Liver (tissue), 9 donors: ENCODE results near the gene RPL29. TPM values are rescaled to one million over a fixed set of nuclear protein-coding genes. Genes with fewer than 3 reads are reported as not detected.

Experiments
- DNase-seq: peaks from one replicate; pipeline ENCODE4 v3.0.0-alpha.2; 2017; ENCODE audit warnings: low spot score
- H3K27ac ChIP-seq, 2 donors: one replicate each; pipeline ENCODE4 v1.7.0; 2013; ENCODE audit warnings: inconsistent platforms in 2 of 2, low read length in 2 of 2, control low read depth in 1 of 2, low read depth in 1 of 2, mild to moderate bottlenecking in 1 of 2
- H3K27me3 ChIP-seq, 4 donors: one replicate each; pipeline versions ENCODE4 v1.6.1 to v1.7.0; 2013; ENCODE audit warnings: low read length in 3 of 4, inconsistent platforms in 1 of 4, mild to moderate bottlenecking in 1 of 4, moderate library complexity in 1 of 4; ENCODE audit not compliant: control insufficient read depth in 4 of 4, insufficient read depth in 4 of 4
- H3K36me3 ChIP-seq, 4 donors: one replicate each; pipeline versions ENCODE4 v1.6.1 to v1.7.0; 2013; ENCODE audit warnings: low read length in 3 of 4, mild to moderate bottlenecking in 3 of 4, low read depth in 1 of 4, moderate library complexity in 1 of 4; ENCODE audit not compliant: control insufficient read depth in 4 of 4, insufficient read depth in 3 of 4
- H3K4me1 ChIP-seq, 4 donors: one replicate each; pipeline versions ENCODE4 v1.6.1 to v1.7.0; 2013; ENCODE audit warnings: low read length in 3 of 4, mild to moderate bottlenecking in 3 of 4, moderate library complexity in 1 of 4; ENCODE audit not compliant: control insufficient read depth in 4 of 4, insufficient read depth in 4 of 4
- H3K4me3 ChIP-seq, 3 donors: one replicate each; pipeline versions ENCODE4 v1.6.1 to v1.7.0; 2013; ENCODE audit warnings: low read length in 3 of 3, control low read depth in 1 of 3, low read depth in 1 of 3, mild to moderate bottlenecking in 1 of 3
- H3K9ac ChIP-seq, 2 donors: one replicate each; pipeline ENCODE4 v1.7.0; 2013; ENCODE audit warnings: low read length in 2 of 2, mild to moderate bottlenecking in 2 of 2, moderate library complexity in 2 of 2, control low read depth in 1 of 2, low read depth in 1 of 2
- H3K9me3 ChIP-seq, 4 donors: one replicate each; pipeline versions ENCODE4 v1.6.1 to v1.7.0; 2013; ENCODE audit warnings: low read length in 3 of 4; ENCODE audit not compliant: control insufficient read depth in 4 of 4
- ATF3 ChIP-seq: IDR thresholded peaks from 2 replicates; pipeline ENCODE4 v1.6.1; 2016; ENCODE audit warnings: antibody characterized with exemption
- CTCF ChIP-seq: fragments of 150-350 bp; IDR thresholded peaks from 2 replicates; pipeline ENCODE4 v1.5.1; 2017; ENCODE audit warnings: improper control_type of control experiment, low read depth, low read length; ENCODE audit not compliant: missing input control
- FOXA1 ChIP-seq: IDR thresholded peaks from 2 replicates; pipeline ENCODE4 v1.6.1; 2016; ENCODE audit warnings: antibody characterized with exemption
- GABPA ChIP-seq, 2 donors: IDR thresholded peaks in 1 of 2; conservative IDR thresholded peaks in 1 of 2; 2 replicates each; pipeline ENCODE4 v1.6.1; 2016; ENCODE audit warnings: antibody characterized with exemption in 2 of 2, mild to moderate bottlenecking in 1 of 2, moderate library complexity in 1 of 2
- HNF4A ChIP-seq, 2 donors: conservative IDR thresholded peaks; 2 replicates each; pipeline ENCODE4 v1.6.1; 2016; ENCODE audit warnings: antibody characterized with exemption in 2 of 2, mild to moderate bottlenecking in 2 of 2
- HNF4G ChIP-seq: IDR thresholded peaks from 2 replicates; pipeline ENCODE4 v1.6.1; 2016; ENCODE audit warnings: antibody characterized with exemption
- JUND ChIP-seq, 2 donors: IDR thresholded peaks; 2 replicates each; pipeline ENCODE4 v1.6.1; 2016; ENCODE audit warnings: antibody characterized with exemption in 2 of 2
- NR2F2 ChIP-seq: IDR thresholded peaks from 2 replicates; pipeline ENCODE4 v1.6.1; 2016; ENCODE audit warnings: antibody characterized with exemption
- RAD21 ChIP-seq, 2 donors: IDR thresholded peaks; 2 replicates each; pipeline ENCODE4 v1.6.1; 2016; ENCODE audit warnings: antibody characterized with exemption in 2 of 2, mild to moderate bottlenecking in 2 of 2
- REST ChIP-seq: IDR thresholded peaks from 2 replicates; pipeline ENCODE4 v1.6.1; 2016; ENCODE audit warnings: antibody characterized with exemption, mild to moderate bottlenecking
- RXRA ChIP-seq, 2 donors: IDR thresholded peaks; 2 replicates each; pipeline ENCODE4 v1.6.1; 2017 to 2018; ENCODE audit warnings: antibody characterized with exemption in 2 of 2, mild to moderate bottlenecking in 1 of 2
- SP1 ChIP-seq: IDR thresholded peaks from 2 replicates; pipeline ENCODE4 v1.6.1; 2018; ENCODE audit warnings: antibody characterized with exemption, mild to moderate bottlenecking
- TAF1 ChIP-seq: conservative IDR thresholded peaks from 2 replicates; pipeline ENCODE4 v1.6.1; 2016; ENCODE audit warnings: antibody characterized with exemption, mild to moderate bottlenecking
- WGBS: extraction: QIAGEN DNeasy Blood & Tissue Kit; methylation state at CpG from one replicate; pipeline ENCODE4 v1.1.7; 2013; 5-methylcytosine and 5-hydroxymethylcytosine counted together
- polyA plus RNA-seq, 2 donors: library from polyadenylated mRNA; stranded (reverse) in 1 of 2; unstranded in 1 of 2; fragments of 200-250 nt in 1 of 2; fragments of >200 nt in 1 of 2; fragmentation: Nextera tagmentation in 1 of 2; extraction: Ambion mirVana in 1 of 2; gene quantifications; one replicate each; pipeline versions ENCODE4 v1.2.1 to v1.2.3, GENCODE V29; 2013 to 2015
- total RNA-seq, 2 donors: library from RNA; depleted of rRNA; stranded (reverse); fragments of >200 nt; gene quantifications; one replicate each; pipeline ENCODE4 v1.2.3, GENCODE V29; 2014
- TF ChIP-seq, protein P1 (sequence below): IDR thresholded peaks from 2 replicates; pipeline ENCODE4 v1.6.1; 2016; ENCODE audit warnings: antibody characterized with exemption
- donor health status: healthy.
- donor health status: healthy.
- donor health status: healthy.
- donor health status: healthy.
- donor health status: healthy.

RPL29 gene
- total and polyA plus RNA-seq, 4 donors, result 292 to 789 (median 388) TPM

DNA sequence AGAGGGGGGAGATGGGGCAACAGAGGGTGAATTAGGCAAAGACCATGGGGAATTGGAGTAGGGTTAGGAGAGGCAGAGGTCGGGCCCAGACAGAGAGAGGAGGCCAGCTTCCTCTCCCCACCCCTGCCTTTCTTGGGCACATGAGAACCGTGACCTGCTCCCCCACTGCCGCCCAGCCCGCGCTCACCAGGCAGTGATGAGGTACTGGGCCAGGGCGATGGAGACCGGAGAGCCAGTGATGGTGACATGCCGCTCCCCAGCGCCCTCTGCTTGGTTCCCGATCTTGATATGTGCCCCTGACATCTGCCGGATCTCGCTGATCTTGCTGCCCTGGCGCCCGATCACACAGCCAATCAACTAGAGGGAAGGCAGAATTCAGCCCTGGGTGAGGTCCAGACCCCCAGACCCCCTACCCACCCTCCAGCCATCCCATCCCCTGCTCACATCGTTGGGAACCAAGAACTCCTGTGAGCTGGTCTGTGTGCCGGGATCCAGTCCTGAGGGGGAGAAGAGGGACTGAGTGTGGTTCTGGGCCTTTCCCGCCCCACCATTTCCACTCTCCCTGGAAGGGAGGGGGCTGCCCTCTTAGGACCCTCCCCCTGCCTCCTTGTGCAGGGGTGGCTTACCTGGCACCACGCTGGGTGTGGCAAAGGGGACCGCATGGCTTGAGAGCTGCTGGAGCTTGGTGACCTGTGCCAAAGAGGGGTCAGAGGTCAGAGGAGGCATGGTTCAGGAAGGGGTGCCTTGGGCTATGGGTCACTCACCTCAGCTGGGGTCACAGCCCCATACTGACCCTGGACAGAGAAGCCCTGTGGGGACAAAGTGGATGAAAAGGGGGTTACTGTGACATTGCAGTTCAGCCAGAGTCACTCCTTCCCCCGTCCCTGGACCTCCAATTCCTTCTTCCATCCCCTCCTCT, 36.8 kb downstream of the RPL29 start:
- no peak overlapping the region for H3K9ac ChIP-seq
- H3K9me3 ChIP-seq, result no peaks in the 10 kb centered on the region
- H3K27me3 ChIP-seq, result no peaks in the 10 kb centered on the region
- H3K27ac ChIP-seq, result no peak overlapping the region
- peaks cover 0 to 2% (median 0%) of the 10 kb centered on the region in 4 donors for H3K36me3 ChIP-seq
- TF ChIP-seq SP1 (peak; percentile 44), RXRA (IDR thresholded peaks at IDR 0.05) (peak; percentile 75 to 99), NR2F2 (peak; percentile 80), TAF1 (no peak), ATF3 (no peak), FOXA1 (no peak), HNF4A (conservative IDR thresholded peaks at IDR 0.05) (peak in 1 of 2 donors; percentile 58)
- TF ChIP-seq, protein P1, sequence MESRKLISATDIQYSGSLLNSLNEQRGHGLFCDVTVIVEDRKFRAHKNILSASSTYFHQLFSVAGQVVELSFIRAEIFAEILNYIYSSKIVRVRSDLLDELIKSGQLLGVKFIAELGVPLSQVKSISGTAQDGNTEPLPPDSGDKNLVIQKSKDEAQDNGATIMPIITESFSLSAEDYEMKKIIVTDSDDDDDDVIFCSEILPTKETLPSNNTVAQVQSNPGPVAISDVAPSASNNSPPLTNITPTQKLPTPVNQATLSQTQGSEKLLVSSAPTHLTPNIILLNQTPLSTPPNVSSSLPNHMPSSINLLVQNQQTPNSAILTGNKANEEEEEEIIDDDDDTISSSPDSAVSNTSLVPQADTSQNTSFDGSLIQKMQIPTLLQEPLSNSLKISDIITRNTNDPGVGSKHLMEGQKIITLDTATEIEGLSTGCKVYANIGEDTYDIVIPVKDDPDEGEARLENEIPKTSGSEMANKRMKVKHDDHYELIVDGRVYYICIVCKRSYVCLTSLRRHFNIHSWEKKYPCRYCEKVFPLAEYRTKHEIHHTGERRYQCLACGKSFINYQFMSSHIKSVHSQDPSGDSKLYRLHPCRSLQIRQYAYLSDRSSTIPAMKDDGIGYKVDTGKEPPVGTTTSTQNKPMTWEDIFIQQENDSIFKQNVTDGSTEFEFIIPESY, result no peak
- WGBS, result 92% methylated on average over 20 of the region's 20 CpGs
- H3K4me1 ChIP-seq, result peaks cover 11 to 35% (median 19%) of the 10 kb centered on the region in 4 donors
- DNase-seq, result no peak
- H3K4me3 ChIP-seq, result no peak overlapping the region

- Histone ChIP-seq H3K9me3 (no peaks in the 10 kb centered on the region), H3K4me3 (no peak overlapping the region), H3K9ac (no peak overlapping the region), H3K27ac (peak overlapping the region in 1 of 2 donors; percentile 34), H3K27me3 (no peaks in the 10 kb centered on the region), H3K36me3 (peaks cover 0 to 2% (median 0%) of the 10 kb centered on the region in 4 donors), H3K4me1 (peaks cover 11 to 35% (median 19%) of the 10 kb centered on the region in 4 donors)
- 96% methylated on average over 15 of the region's 15 CpGs for WGBS
- TF ChIP-seq REST, result no peak
- no peak for TF ChIP-seq JUND (IDR thresholded peaks at IDR 0.05)
- no peak for TF ChIP-seq ATF3
- no peak for TF ChIP-seq GABPA (IDR thresholded peaks at IDR 0.05 in 1 of 2, conservative IDR thresholded peaks at IDR 0.05 in 1 of 2)
- TF ChIP-seq RAD21 (IDR thresholded peaks at IDR 0.05), result no peak
- no peak for TF ChIP-seq CTCF
- TF ChIP-seq HNF4G, result no peak
- DNase-seq, result no peak
Measured at GRCh38 chr3:51957520-51958205, 38.0 kb downstream of the RPL29 start.
